NT2/D1 (cell line): Measurements from ENCODE around the gene DSTN.

Experiments used
- SUZ12 ChIP-seq: IDR thresholded peaks from 2 replicates; pipeline ENCODE4 v1.6.1; 2011; ENCODE audit not compliant: insufficient read length, insufficient read depth; ENCODE audit errors: extremely low read depth
- YY1 ChIP-seq: IDR thresholded peaks from 2 replicates; pipeline ENCODE4 v1.6.1; 2011; ENCODE audit not compliant: insufficient read length, insufficient read depth
- ZNF274 ChIP-seq: IDR thresholded peaks from 2 replicates; pipeline ENCODE4 v1.6.1; 2011; ENCODE audit warnings: mild to moderate bottlenecking, low read depth, low read length

- TF ChIP-seq ZNF274, result no peak
- no peak for TF ChIP-seq YY1
- no peak for TF ChIP-seq SUZ12
Observed at GRCh38 chr20:17658648-17658993, 88.7 kb downstream of the DSTN start.
